ENCODE results near the gene ROBO3. TPM values are rescaled to one million over a fixed set of nuclear protein-coding genes. Genes with fewer than 3 reads are reported as not detected.

The ROBO3 gene
- total and polyA plus RNA-seq, 2 experiments from 2014 or later, result 12.1 TPM

- no peak overlapping the region for H3K27ac ChIP-seq
- 86 to 90% methylated on average over 10 of the region's 10 CpGs for WGBS, 2 experiments (ENCODE audit: low coverage in 1 of 2, low lambda C conversion rate in 2 of 2, missing lambda C conversion rate in 2 of 2)
- H3K9ac ChIP-seq, result no peak overlapping the region
- H3K4me2 ChIP-seq (ENCODE audit: unreplicated experiment), result no peak overlapping the region
- H3K4me1 ChIP-seq (ENCODE audit: insufficient read depth), result no peaks in the 10 kb centered on the region
- H2AFZ ChIP-seq, result no peak overlapping the region
- H3K9me2 ChIP-seq (ENCODE audit: insufficient read depth), result no peaks in the 10 kb centered on the region
- no peaks in the 10 kb centered on the region for H3K9me3 ChIP-seq (ENCODE audit: low read depth)
- H3K36me3 ChIP-seq (ENCODE audit: low read depth), result no peaks in the 10 kb centered on the region
- in situ Hi-C loops (cut with MboI), result no loop called here
- no peaks in the 10 kb centered on the region for H4K20me1 ChIP-seq (ENCODE audit: insufficient read depth)
- TF ChIP-seq EZH2 (IDR thresholded peaks at IDR 0.05; ENCODE audit: insufficient read depth, poor library complexity, severe bottlenecking) (no peak), EZH2phosphoT487 (IDR thresholded peaks at IDR 0.05; ENCODE audit: insufficient read depth, low read depth) (no peak)
- no peaks in the 10 kb centered on the region for H3K79me2 ChIP-seq (ENCODE audit: insufficient read depth)
- H3K4me3 ChIP-seq, result no peak overlapping the region
- no peaks in the 10 kb centered on the region for H3F3A ChIP-seq (ENCODE audit: insufficient read depth)
- no peak for DNase-seq
- H3K27me3 ChIP-seq (replicated peaks; ENCODE audit: insufficient read depth), result no peaks in the 10 kb centered on the region
Observed at GRCh38 chr11:124880290-124880611, 15.0 kb downstream of the ROBO3 start.

- in situ Hi-C loops (cut with MboI), result no loop called here
- no peak overlapping the region for H2AFZ ChIP-seq
- no peaks in the 10 kb centered on the region for H4K20me1 ChIP-seq (ENCODE audit: insufficient read depth)
- H3K4me1 ChIP-seq (ENCODE audit: insufficient read depth), result no peaks in the 10 kb centered on the region
- no peaks in the 10 kb centered on the region for H3K27me3 ChIP-seq (replicated peaks; ENCODE audit: insufficient read depth)
- no peak overlapping the region for H3K27ac ChIP-seq
- DNase-seq, result no peak
- no peaks in the 10 kb centered on the region for H3K9me2 ChIP-seq (ENCODE audit: insufficient read depth)
- no peak for TF ChIP-seq EZH2phosphoT487 (IDR thresholded peaks at IDR 0.05; ENCODE audit: insufficient read depth, low read depth)
- TF ChIP-seq EZH2 (IDR thresholded peaks at IDR 0.05; ENCODE audit: insufficient read depth, poor library complexity, severe bottlenecking), result no peak
- H3K36me3 ChIP-seq (ENCODE audit: low read depth), result no peaks in the 10 kb centered on the region
- no peak overlapping the region for H3K4me3 ChIP-seq
- 69 to 73% methylated on average over 3 of the region's 3 CpGs for WGBS, 2 experiments (ENCODE audit: low coverage in 1 of 2, low lambda C conversion rate in 2 of 2, missing lambda C conversion rate in 2 of 2)
- H3K79me2 ChIP-seq (ENCODE audit: insufficient read depth), result no peaks in the 10 kb centered on the region
- no peaks in the 10 kb centered on the region for H3K9me3 ChIP-seq (ENCODE audit: low read depth)
- no peak overlapping the region for H3K4me2 ChIP-seq (ENCODE audit: unreplicated experiment)
- H3K9ac ChIP-seq, result no peak overlapping the region
- no peaks in the 10 kb centered on the region for H3F3A ChIP-seq (ENCODE audit: insufficient read depth)
Observed at GRCh38 chr11:124880958-124881357, 15.7 kb downstream of the ROBO3 start.

- Histone ChIP-seq H3K9ac (no peak overlapping the region), H3K27me3 (replicated peaks; ENCODE audit: insufficient read depth) (no peaks in the 10 kb centered on the region), H2AFZ (no peak overlapping the region), H3K79me2 (ENCODE audit: insufficient read depth) (no peaks in the 10 kb centered on the region), H4K20me1 (ENCODE audit: insufficient read depth) (no peaks in the 10 kb centered on the region), H3K9me2 (ENCODE audit: insufficient read depth) (no peaks in the 10 kb centered on the region), H3K27ac (no peak overlapping the region), H3F3A (ENCODE audit: insufficient read depth) (no peaks in the 10 kb centered on the region), H3K4me1 (ENCODE audit: insufficient read depth) (no peaks in the 10 kb centered on the region), H3K9me3 (ENCODE audit: low read depth) (no peaks in the 10 kb centered on the region), H3K4me3 (no peak overlapping the region), H3K36me3 (ENCODE audit: low read depth) (no peaks in the 10 kb centered on the region), H3K4me2 (ENCODE audit: unreplicated experiment) (no peak overlapping the region)
- no peak for TF ChIP-seq EZH2 (IDR thresholded peaks at IDR 0.05; ENCODE audit: insufficient read depth, poor library complexity, severe bottlenecking)
- no peak for TF ChIP-seq EZH2phosphoT487 (IDR thresholded peaks at IDR 0.05; ENCODE audit: insufficient read depth, low read depth)
- in situ Hi-C loops (cut with MboI), result no loop called here
- 81 to 82% methylated on average over 11 of the region's 11 CpGs for WGBS, 2 experiments (ENCODE audit: low coverage in 1 of 2, low lambda C conversion rate in 2 of 2, missing lambda C conversion rate in 2 of 2)
- DNase-seq, result no peak
Observed at GRCh38 chr11:124882339-124883071, 17.3 kb downstream of the ROBO3 start.

GRCh38 chr11:124884340-124884739 lies 19.1 kb downstream of the ROBO3 start:
- H2AFZ ChIP-seq, result no peak overlapping the region
- no peak overlapping the region for H3K4me2 ChIP-seq (ENCODE audit: unreplicated experiment)
- no peaks in the 10 kb centered on the region for H3K4me1 ChIP-seq (ENCODE audit: insufficient read depth)
- no peaks in the 10 kb centered on the region for H3F3A ChIP-seq (ENCODE audit: insufficient read depth)
- H3K36me3 ChIP-seq (ENCODE audit: low read depth), result no peaks in the 10 kb centered on the region
- H3K79me2 ChIP-seq (ENCODE audit: insufficient read depth), result no peaks in the 10 kb centered on the region
- TF ChIP-seq EZH2phosphoT487 (IDR thresholded peaks at IDR 0.05; ENCODE audit: insufficient read depth, low read depth), result no peak
- DNase-seq, result no peak
- no peaks in the 10 kb centered on the region for H4K20me1 ChIP-seq (ENCODE audit: insufficient read depth)
- H3K27ac ChIP-seq, result no peak overlapping the region
- 95 to 100% methylated on average over 1 of the region's 1 CpG for WGBS, 2 experiments (ENCODE audit: low coverage in 1 of 2, low lambda C conversion rate in 2 of 2, missing lambda C conversion rate in 2 of 2)
- in situ Hi-C loops (cut with MboI), result no loop called here
- H3K27me3 ChIP-seq (replicated peaks; ENCODE audit: insufficient read depth), result no peaks in the 10 kb centered on the region
- no peak overlapping the region for H3K9ac ChIP-seq
- H3K9me2 ChIP-seq (ENCODE audit: insufficient read depth), result no peaks in the 10 kb centered on the region
- H3K4me3 ChIP-seq, result no peak overlapping the region
- H3K9me3 ChIP-seq (ENCODE audit: low read depth), result no peaks in the 10 kb centered on the region

Measured in GM23248 (cell line).